GM10248 (cell line): ENCODE measurements around the gene LANCL2.

Experiments used
- CTCF ChIA-PET: fragments of 300-600 bp; sonication (Branson Sonifier 250); formaldehyde crosslinking; extraction: SDS; loops from one replicate; lab custom pipeline; 2021; ENCODE audit warnings: antibody characterized with exemption; lab: Yijun Ruan, JAX
- POLR2A ChIA-PET: fragments of 350-650 bp; sonication (Branson Sonifier 250); formaldehyde crosslinking; extraction: SDS; loops from one replicate; lab custom pipeline; 2020; ENCODE audit warnings: antibody characterized with exemption; lab: Yijun Ruan, JAX
- DNase-seq: peaks from one replicate; pipeline ENCODE4 v3.0.0; 2012; ENCODE audit errors: extremely low spot score
- CTCF ChIP-seq: IDR thresholded peaks from 2 replicates; pipeline ENCODE4 v1.5.1; 2012; ENCODE audit warnings: mild to moderate bottlenecking, low read depth; ENCODE audit errors: extremely low read depth, missing control alignments, control extremely low read depth

Gene LANCL2

GRCh38 chr7:55472928-55473725, 108.0 kb downstream of the LANCL2 start:
- TF ChIP-seq CTCF, result no peak
- ChIA-PET CTCF (no interaction called here), POLR2A (interaction anchor here (0.7 kb wide), 1 partner anchor 21 kb away, joined by 3 read pairs; no protein-coding TSS in a partner anchor)
- DNase-seq, result no peak

GRCh38 chr7:55473932-55474331, 108.8 kb downstream of the LANCL2 start:
- CTCF ChIA-PET, result no interaction called here
- POLR2A ChIA-PET, result no interaction called here
- TF ChIP-seq CTCF, result no peak
- no peak for DNase-seq

- no peak for TF ChIP-seq CTCF
- no peak for DNase-seq
- CTCF ChIA-PET, result no interaction called here
- POLR2A ChIA-PET, result no interaction called here
Observed at GRCh38 chr7:55474944-55475854, 110.1 kb downstream of the LANCL2 start.

- CTCF ChIA-PET, result no interaction called here
- POLR2A ChIA-PET, result no interaction called here
- DNase-seq, result no peak
- TF ChIP-seq CTCF, result no peak
Observed at GRCh38 chr7:55475855-55476803, 111.0 kb downstream of the LANCL2 start.

GRCh38 chr7:55476852-55477780, 112.0 kb downstream of the LANCL2 start:
- no peak for DNase-seq
- no peak for TF ChIP-seq CTCF
- POLR2A ChIA-PET, result no interaction called here
- CTCF ChIA-PET, result no interaction called here
